IPS-20b (cell line): ENCODE measurements around the gene TRPC4AP.

Experiments used
- H3K27ac ChIP-seq: one replicate; pipeline ENCODE4 v1.5.1; 2013; ENCODE audit warnings: low read length
- H3K27me3 ChIP-seq: 2 replicates; pipeline ENCODE4 v1.6.1; 2013; ENCODE audit warnings: mild to moderate bottlenecking, low read length, inconsistent platforms; ENCODE audit not compliant: insufficient read depth
- H3K36me3 ChIP-seq: 2 replicates; pipeline ENCODE4 v1.6.1; 2013; ENCODE audit warnings: low read depth, mild to moderate bottlenecking, inconsistent platforms, low read length, moderate library complexity; ENCODE audit not compliant: insufficient read depth
- H3K4me1 ChIP-seq: 2 replicates; pipeline ENCODE4 v1.6.1; 2013; ENCODE audit warnings: mild to moderate bottlenecking, control low read depth, inconsistent platforms, low read length, moderate library complexity; ENCODE audit not compliant: insufficient read depth
- H3K4me3 ChIP-seq: 2 replicates; pipeline ENCODE4 v1.5.1; 2013; ENCODE audit warnings: mild to moderate bottlenecking, low read length, inconsistent platforms
- H3K9ac ChIP-seq: 2 replicates; pipeline ENCODE4 v1.6.1; 2013; ENCODE audit warnings: low read depth, mild to moderate bottlenecking, inconsistent platforms, low read length, moderate library complexity
- H3K9me3 ChIP-seq: 2 replicates; pipeline ENCODE4 v1.6.1; 2013; ENCODE audit warnings: mild to moderate bottlenecking, low read depth, low read length, inconsistent platforms; ENCODE audit not compliant: insufficient read depth

Gene TRPC4AP

DNA sequence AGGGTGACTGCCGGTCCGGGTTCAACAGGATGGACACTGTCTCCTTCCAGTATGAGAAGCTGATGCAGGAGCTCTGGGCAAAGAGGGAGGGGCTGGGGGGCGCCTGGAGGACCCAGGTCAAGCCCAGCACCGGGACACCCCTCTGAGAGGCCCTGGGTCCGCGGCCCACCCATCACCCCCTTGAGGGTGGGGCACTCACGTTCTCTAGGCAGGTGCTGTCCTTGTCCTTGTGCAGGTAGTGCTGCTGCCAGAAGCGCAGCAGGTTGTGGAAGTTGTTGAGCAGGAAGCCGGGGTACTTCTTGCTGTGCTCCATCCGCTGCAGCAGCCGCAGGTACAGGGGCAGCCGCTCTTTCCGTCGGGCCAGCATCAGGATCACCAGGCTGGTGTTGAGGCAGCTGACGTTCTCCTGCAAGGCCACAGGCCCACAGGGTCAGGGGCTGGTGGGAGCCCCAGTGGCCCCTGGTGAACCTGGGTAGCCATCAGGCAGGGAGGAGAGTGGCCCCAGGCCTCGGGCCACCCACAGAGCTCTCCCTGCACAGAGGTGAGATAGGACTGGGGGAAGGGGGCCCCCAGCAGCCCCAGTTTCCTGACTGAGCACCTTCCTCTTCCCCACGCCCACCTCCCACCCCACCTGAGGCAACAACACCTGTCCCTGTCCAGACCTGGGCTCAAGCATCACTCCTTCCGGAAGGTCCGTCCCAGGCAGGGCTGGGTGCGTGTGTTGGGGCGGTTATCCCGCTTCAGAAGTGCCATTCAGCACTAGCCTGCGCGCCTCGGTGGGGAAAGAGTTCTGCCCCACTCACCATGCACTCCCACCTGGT lies 89.2 kb downstream of the TRPC4AP start:
- Histone ChIP-seq H3K27ac (no peak overlapping the region), H3K27me3 (no peaks in the 10 kb centered on the region), H3K4me3 (no peak overlapping the region), H3K4me1 (no peaks in the 10 kb centered on the region), H3K9me3 (no peaks in the 10 kb centered on the region), H3K9ac (no peak overlapping the region), H3K36me3 (peaks cover 86% of the 10 kb centered on the region)

DNA sequence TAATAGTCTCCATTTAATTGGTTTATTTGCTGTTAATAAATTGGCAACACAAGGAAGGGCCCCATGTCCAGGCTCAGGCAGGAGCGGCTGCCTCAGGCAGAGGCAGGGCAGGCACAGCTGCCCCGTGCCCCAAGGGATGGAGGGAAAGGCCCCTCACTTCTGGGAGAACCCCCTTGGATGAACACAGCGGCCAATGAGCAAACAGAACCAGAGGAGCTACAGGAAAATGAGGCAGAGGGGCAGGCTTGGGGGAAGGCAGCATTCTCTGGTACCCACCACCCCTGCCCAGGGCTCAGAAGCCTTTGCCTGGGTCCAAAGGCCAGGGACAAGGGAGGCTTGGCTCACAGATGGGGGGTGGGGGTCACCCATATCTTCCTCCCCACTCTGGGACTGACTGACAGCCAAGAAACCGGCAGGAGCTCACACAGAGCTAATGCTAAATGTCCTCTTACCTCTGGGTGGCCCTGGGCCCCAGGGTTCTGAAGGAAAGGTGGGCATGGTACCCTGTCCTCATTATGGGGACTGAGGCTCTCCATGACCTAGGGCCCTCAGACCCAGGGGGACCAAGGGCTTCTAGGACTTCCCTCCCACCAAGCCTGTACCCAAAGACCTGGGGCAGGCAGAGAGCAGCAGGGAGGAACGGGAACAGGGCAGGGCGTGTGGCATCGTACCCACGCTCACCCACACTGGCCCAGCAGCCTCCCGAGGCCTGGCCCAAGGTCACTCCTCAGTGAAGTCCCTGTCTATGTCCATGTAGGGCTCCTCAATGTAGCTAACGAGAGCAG lies 90.0 kb downstream of the TRPC4AP start:
- no peak overlapping the region for H3K4me3 ChIP-seq
- no peak overlapping the region for H3K27ac ChIP-seq
- H3K4me1 ChIP-seq: no peaks in the 10 kb centered on the region
- H3K9ac ChIP-seq: no peak overlapping the region
- no peaks in the 10 kb centered on the region for H3K9me3 ChIP-seq
- peaks cover 84% of the 10 kb centered on the region for H3K36me3 ChIP-seq
- no peaks in the 10 kb centered on the region for H3K27me3 ChIP-seq

DNA sequence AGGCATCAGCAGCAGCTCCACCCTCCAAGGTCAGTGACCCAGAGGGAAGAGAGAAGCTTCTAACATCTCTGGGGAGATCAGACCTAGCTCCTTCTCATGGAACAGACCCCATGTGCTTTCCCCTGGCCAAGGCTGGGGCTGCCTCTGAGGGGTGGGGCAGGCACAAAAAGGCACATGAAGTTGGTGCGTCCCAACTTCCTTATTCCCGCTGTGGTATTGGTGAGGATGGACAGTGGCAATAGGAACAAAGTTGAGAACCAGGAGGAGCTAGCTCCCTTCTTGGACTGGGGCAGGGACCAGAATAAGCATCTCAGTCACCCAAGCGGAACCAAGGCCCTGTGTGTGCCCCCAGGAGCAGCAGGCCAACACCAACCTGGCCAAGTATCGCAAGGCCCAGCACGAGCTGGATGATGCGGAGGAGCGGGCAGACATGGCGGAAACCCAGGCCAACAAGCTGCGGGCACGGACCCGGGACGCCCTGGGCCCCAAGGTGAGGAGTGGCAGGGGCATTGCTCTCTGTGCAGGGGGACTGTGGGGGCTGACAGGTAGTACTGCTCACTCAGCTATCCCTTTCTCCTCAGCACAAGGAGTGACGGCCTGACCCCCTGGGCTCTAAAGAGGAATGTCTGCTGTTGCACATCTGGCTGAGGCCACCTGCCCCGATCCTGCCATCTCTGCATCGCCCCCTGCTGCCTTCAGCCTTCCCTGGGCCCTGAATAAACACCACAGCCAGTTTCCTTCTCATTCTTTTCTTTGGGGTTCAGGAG lies 90.8 kb downstream of the TRPC4AP start:
- Histone ChIP-seq H3K4me1 (no peaks in the 10 kb centered on the region), H3K4me3 (no peak overlapping the region), H3K9ac (no peak overlapping the region), H3K36me3 (peaks cover 75% of the 10 kb centered on the region), H3K27ac (no peak overlapping the region), H3K27me3 (no peaks in the 10 kb centered on the region), H3K9me3 (no peaks in the 10 kb centered on the region)

DNA sequence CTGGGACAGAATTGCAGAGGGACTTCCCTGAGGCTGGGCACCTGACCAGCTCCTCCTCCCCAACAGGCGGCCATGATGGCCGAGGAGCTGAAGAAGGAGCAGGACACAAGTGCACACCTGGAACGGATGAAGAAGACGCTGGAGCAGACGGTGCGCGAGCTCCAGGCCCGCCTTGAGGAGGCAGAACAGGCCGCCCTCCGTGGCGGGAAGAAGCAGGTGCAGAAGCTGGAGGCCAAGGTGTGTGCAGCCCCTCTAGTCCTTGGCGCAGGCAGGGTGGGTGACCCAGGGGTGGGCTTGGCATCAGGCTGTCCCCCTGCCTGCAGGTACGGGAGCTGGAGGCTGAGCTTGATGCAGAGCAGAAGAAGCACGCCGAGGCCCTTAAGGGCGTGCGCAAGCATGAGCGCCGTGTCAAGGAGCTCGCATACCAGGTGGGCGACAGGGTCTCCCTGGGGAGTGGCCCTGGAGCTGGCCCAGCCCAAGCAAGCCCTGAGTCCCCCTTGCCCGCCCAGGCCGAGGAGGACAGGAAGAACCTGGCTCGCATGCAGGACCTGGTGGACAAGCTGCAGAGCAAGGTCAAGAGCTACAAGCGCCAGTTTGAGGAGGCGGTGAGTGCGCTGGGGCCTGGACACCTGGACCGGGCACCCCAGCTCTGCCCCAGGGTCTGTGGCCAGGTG lies 91.5 kb downstream of the TRPC4AP start:
- H3K4me3 ChIP-seq: no peak overlapping the region
- no peaks in the 10 kb centered on the region for H3K27me3 ChIP-seq
- H3K36me3 ChIP-seq: peaks cover 74% of the 10 kb centered on the region
- no peak overlapping the region for H3K9ac ChIP-seq
- no peak overlapping the region for H3K27ac ChIP-seq
- no peaks in the 10 kb centered on the region for H3K9me3 ChIP-seq
- no peaks in the 10 kb centered on the region for H3K4me1 ChIP-seq

DNA sequence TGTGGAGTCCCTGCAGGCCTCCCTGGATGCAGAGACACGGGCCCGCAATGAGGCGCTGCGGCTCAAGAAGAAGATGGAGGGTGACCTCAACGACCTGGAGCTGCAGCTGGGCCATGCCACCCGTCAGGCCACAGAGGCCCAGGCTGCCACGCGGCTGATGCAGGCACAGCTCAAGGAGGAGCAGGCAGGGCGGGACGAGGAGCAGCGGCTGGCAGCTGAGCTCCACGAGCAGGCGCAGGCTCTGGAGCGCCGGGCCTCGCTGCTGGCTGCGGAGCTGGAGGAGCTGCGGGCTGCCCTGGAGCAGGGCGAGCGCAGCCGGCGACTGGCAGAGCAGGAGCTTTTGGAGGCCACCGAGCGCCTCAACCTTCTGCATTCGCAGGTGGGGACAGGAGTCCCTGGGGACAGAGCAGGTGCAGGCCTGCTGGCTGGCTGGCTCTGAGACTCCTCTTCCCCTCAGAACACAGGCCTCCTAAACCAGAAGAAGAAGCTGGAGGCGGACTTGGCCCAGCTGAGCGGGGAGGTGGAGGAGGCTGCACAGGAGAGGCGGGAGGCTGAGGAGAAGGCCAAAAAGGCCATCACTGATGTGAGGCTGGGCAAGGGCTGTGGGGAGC lies 92.2 kb downstream of the TRPC4AP start:
- Histone ChIP-seq H3K4me3 (no peak overlapping the region), H3K27ac (no peak overlapping the region), H3K4me1 (no peaks in the 10 kb centered on the region), H3K9me3 (no peaks in the 10 kb centered on the region), H3K36me3 (peaks cover 73% of the 10 kb centered on the region), H3K9ac (no peak overlapping the region), H3K27me3 (no peaks in the 10 kb centered on the region)

DNA sequence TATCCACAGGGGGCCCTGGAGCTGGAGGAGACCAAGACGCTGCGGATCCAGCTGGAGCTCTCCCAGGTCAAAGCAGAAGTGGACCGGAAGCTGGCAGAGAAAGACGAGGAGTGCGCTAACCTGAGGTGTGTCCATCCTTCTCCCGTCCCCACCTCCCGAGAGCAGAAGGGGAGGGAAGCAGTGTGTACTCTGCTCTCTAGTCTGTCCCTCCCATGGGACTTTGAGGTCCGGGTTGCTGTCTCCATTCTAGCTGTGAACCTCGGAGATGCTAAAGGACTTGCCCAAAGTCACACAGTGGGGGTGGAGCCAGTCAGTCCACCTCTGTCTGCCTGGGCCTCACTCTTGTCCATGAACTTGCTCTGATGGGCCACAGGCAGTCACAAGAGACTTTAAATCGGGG lies 92.8 kb downstream of the TRPC4AP start:
- Histone ChIP-seq H3K27ac (no peak overlapping the region), H3K27me3 (no peaks in the 10 kb centered on the region), H3K9me3 (no peaks in the 10 kb centered on the region), H3K4me1 (no peaks in the 10 kb centered on the region), H3K9ac (no peak overlapping the region), H3K4me3 (no peak overlapping the region), H3K36me3 (peaks cover 68% of the 10 kb centered on the region)

DNA sequence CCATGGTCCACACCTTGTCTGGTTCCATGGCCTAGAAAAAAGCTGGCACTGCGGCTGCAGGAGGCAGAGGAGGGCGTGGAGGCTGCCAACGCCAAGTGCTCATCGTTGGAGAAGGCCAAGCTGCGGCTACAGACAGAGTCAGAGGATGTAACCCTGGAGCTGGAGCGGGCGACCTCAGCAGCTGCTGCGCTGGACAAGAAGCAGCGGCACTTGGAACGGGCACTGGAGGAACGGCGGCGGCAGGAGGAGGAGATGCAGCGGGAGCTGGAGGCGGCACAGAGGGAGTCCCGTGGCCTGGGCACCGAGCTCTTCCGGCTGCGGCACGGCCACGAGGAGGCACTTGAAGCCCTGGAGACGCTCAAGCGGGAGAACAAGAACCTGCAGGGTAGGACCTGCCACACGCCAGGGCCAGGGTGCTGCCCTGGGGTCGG lies 93.6 kb downstream of the TRPC4AP start:
- Histone ChIP-seq H3K27me3 (no peaks in the 10 kb centered on the region), H3K4me1 (no peaks in the 10 kb centered on the region), H3K9me3 (no peaks in the 10 kb centered on the region), H3K4me3 (no peak overlapping the region), H3K27ac (no peak overlapping the region), H3K9ac (no peak overlapping the region), H3K36me3 (peaks cover 60% of the 10 kb centered on the region)

DNA sequence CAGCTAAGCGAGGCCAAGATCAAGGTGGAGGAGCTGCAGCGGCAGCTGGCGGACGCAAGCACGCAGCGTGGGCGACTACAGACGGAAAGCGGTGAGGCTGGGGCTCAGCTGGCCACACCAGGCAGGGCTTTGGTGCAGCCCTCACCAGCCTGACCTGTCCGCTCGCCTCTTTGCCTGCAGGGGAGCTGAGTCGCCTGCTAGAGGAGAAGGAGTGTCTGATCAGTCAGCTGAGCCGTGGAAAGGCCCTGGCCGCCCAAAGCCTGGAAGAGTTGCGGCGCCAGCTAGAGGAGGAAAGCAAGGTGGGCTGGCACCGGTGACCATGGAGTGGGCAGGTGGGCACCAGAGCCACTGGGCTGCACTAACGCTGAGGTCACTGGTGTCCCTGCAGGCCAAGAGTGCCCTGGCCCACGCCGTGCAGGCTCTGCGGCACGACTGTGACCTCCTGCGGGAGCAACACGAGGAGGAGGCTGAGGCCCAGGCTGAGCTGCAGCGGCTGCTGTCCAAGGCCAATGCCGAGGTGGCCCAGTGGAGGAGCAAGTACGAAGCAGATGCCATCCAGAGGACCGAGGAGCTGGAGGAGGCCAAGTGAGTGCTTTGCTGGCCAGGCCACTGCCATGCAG lies 94.2 kb downstream of the TRPC4AP start:
- Histone ChIP-seq H3K27ac (no peak overlapping the region), H3K9ac (no peak overlapping the region), H3K36me3 (peaks cover 55% of the 10 kb centered on the region), H3K4me3 (no peak overlapping the region), H3K4me1 (no peaks in the 10 kb centered on the region), H3K9me3 (no peaks in the 10 kb centered on the region), H3K27me3 (no peaks in the 10 kb centered on the region)

DNA sequence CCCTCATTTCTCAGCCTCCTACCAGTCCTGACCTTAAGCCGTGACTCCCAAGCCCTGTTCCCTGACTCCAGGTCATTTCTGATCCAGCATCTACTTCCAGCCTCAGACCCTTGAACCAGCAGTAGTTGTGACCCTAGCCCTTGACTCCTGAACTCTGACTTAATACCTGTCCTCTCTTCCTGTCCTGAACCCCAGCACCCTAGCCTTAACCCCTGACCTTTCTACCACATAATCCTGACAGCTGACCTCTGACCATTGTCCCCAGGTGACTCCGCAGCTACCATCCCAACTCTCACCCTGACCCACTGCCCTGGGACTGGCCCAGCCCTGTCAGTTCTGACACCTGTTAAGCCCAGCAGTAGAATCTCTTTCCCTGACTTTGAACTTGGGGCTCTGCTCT lies 94.8 kb downstream of the TRPC4AP start:
- Histone ChIP-seq H3K9me3 (no peaks in the 10 kb centered on the region), H3K9ac (no peak overlapping the region), H3K27ac (no peak overlapping the region), H3K36me3 (peaks cover 48% of the 10 kb centered on the region), H3K4me3 (no peak overlapping the region), H3K27me3 (no peaks in the 10 kb centered on the region), H3K4me1 (no peaks in the 10 kb centered on the region)

DNA sequence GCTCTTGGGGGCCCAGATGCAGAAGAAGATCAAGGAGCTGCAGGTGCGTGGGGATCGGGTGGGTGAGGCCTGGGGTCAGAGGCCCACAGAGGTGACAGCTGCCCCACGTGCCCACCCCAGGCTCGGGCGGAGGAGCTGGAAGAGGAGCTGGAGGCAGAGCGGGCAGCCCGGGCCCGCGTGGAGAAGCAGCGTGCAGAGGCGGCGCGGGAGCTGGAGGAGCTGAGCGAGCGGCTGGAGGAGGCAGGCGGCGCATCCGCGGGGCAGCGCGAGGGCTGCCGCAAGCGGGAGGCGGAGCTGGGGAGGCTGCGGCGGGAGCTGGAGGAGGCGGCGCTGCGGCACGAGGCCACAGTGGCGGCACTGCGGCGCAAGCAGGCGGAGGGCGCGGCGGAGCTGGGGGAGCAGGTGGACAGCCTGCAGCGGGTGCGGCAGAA lies 95.5 kb downstream of the TRPC4AP start:
- Histone ChIP-seq H3K36me3 (peaks cover 42% of the 10 kb centered on the region), H3K9me3 (no peaks in the 10 kb centered on the region), H3K27ac (no peak overlapping the region), H3K4me3 (no peak overlapping the region), H3K4me1 (no peaks in the 10 kb centered on the region), H3K9ac (no peak overlapping the region), H3K27me3 (no peaks in the 10 kb centered on the region)
